ENCODE data around the gene MRPL40. TPM values are rescaled to one million over a fixed set of nuclear protein-coding genes. Genes with fewer than 3 reads are reported as not detected.

The MRPL40 gene
- 10 to 100 TPM in 11 of 12 donors, not detected in 1; 26.6 to 36.4 (median 33.8) TPM for polyA plus RNA-seq (ENCODE audit: insufficient read length in 12 of 12)
- long read RNA-seq, donor 1, transcript MRPL40-201 (4 exons, 1,387 nt) = major isoform, 39 of 120 reads
- long read RNA-seq, donor 1, partial matches to known transcripts = 26 of 120 reads
- long read RNA-seq, donor 1, other reads (novel, unspliced or antisense) = 53 of 120 reads
- long read RNA-seq, donor 2, transcript MRPL40-201 (4 exons, 1,387 nt) = major isoform, 40 of 40 reads
- long read RNA-seq, donor 2, partial matches to known transcripts = 0 of 40 reads
- long read RNA-seq, donor 2, other reads (novel, unspliced or antisense) = 0 of 40 reads
- long read RNA-seq, donor 3, transcript MRPL40-201 (4 exons, 1,387 nt) = major isoform, 25 of 25 reads
- long read RNA-seq, donor 3, partial matches to known transcripts = 0 of 25 reads
- long read RNA-seq, donor 3, other reads (novel, unspliced or antisense) = 0 of 25 reads
- long read RNA-seq, donor 4, transcript MRPL40-201 (4 exons, 1,387 nt) = major isoform, 13 of 13 reads
- long read RNA-seq, donor 4, partial matches to known transcripts = 0 of 13 reads
- long read RNA-seq, donor 4, other reads (novel, unspliced or antisense) = 0 of 13 reads
- long read RNA-seq, donor 5, transcript MRPL40-201 (4 exons, 1,387 nt) = major isoform, 58 of 62 reads
- long read RNA-seq, donor 5, partial matches to known transcripts = 0 of 62 reads
- long read RNA-seq, donor 5, other reads (novel, unspliced or antisense) = 0 of 62 reads
- long read RNA-seq, donor 6, transcript MRPL40-201 (4 exons, 1,387 nt) = major isoform, 26 of 29 reads
- long read RNA-seq, donor 6, partial matches to known transcripts = 0 of 29 reads
- long read RNA-seq, donor 6, other reads (novel, unspliced or antisense) = 0 of 29 reads
- long read RNA-seq, donor 7, transcript MRPL40-201 (4 exons, 1,387 nt) = major isoform, 15 of 15 reads
- long read RNA-seq, donor 7, partial matches to known transcripts = 0 of 15 reads
- long read RNA-seq, donor 7, other reads (novel, unspliced or antisense) = 0 of 15 reads
- long read RNA-seq, donor 8, transcript MRPL40-201 (4 exons, 1,387 nt) = major isoform, 35 of 39 reads
- long read RNA-seq, donor 8, partial matches to known transcripts = 0 of 39 reads
- long read RNA-seq, donor 8, other reads (novel, unspliced or antisense) = 0 of 39 reads
- long read RNA-seq, donor 9, transcript MRPL40-201 (4 exons, 1,387 nt) = major isoform, 22 of 23 reads
- long read RNA-seq, donor 9, partial matches to known transcripts = 0 of 23 reads
- long read RNA-seq, donor 9, other reads (novel, unspliced or antisense) = 0 of 23 reads
- long read RNA-seq, donor 10, transcript MRPL40-201 (4 exons, 1,387 nt) = major isoform, 35 of 35 reads
- long read RNA-seq, donor 10, partial matches to known transcripts = 0 of 35 reads
- long read RNA-seq, donor 10, other reads (novel, unspliced or antisense) = 0 of 35 reads
- long read RNA-seq, donor 11, transcript MRPL40-201 (4 exons, 1,387 nt) = major isoform, 37 of 40 reads
- long read RNA-seq, donor 11, partial matches to known transcripts = 0 of 40 reads
- long read RNA-seq, donor 11, other reads (novel, unspliced or antisense) = 0 of 40 reads

DNA sequence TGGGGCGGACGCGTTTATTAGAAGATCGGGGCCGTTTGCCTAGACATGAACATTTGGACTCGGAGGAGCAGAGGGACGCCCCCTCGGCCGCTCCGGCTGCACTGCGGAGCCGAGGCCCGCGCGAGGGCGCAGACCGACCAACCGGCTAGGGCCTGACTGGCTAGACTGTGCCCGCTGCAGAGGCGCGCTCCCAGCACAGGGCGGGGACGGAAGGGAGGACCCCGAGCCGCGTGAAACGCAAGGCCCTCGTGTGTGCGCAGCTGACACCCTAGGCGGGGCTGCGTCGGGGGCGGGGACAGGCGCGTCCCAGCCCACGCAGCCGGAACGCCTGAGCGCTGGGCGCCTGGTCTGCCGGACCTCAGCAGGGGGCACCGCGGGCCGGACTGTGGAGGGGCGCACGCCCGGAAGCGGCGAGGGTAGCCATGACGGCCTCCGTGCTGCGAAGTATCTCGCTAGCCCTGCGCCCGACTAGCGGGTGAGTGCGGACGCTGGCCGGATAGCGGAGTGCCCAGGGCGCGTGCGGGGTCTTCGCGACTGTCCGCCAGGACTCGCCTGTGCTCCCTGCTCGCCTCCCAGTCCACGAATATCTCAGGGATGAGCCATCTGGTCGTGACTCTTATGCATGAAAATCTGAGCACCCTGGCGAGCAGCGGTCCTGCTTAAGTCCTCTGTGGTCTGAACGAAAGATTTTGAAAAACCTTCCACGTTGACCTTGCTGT is at the start of gene MRPL40:
Gene MRPL40, plus strand, starts transcription at position 413 of the 719 bp plus-strand sequence. Its CDS starts 10 bp downstream, at position 423.
- peak; percentile 95 for DNase-seq

DNA sequence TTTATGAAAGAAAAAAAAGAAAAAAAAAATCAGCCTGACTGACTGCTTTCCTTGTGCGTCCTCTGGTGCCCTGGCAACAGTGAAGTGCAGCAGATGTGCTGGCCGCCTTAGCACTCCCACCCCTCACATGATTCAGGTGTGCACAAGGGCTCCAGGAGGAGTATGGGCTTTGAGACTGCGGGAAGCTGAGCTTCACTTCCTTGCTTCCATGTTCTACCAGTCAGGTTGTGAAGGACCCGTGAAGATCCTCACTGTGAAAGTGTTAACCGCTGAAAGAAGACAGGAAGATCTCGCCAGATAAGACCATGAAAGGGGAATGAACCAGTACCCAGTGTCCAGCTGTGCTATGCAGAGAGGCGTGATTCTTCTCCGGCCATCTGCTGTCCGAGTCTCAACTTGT is 49.1 kb upstream of the MRPL40 start:
- DNase-seq = no peak

DNA sequence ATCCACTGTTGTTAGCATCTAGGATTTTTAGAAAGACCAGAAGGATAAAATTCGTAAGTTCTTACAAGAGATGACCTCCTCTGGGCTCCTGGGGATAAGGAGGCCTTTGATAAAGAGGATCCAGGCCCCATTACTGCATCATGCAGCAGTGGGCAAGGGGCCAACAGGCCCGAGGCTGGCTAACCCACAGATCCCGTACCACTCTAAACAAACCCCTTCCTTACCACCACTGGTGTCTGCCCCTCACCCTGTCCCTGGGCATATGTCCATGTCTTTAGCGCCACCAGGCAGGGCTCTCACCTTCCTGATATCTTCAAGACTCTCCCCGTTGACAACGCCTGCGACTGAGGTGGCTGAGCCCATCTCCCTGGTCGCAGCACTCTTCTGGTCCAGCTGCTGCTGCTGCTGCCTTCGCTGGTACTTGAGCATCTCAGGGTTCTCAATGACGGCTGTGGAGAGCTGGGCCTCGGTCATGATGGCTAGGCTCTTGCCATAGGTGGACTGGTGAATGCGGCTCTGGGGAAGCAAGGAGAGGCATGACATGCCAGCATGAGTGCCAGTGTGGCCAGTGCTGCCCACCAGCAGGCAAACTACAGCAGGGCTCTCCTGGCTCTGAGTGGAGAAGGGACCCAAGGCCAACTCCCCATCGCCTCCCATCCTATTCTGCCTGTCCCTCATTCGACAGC is 47.0 kb upstream of the MRPL40 start:
- no peak for DNase-seq

DNA sequence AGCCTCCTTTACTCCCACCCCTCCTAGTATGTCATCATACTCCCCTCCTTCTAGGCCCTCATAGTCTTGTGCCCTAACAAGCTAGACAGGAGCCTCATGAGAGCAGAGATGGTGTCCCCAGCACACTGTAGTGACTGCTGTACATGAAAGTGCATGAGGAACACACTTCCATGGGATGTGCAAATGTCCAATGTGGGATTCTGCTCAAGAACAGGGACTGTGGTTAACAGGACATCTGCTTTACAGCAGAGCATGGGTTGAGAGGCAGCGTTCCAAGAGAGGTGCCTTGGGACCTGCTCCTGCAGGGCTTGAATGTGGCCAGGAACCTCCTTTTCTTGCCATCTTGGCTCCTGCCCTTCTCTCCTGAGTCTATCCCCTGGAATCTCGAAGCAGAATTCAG is 46.1 kb upstream of the MRPL40 start:
- no peak for DNase-seq

DNA sequence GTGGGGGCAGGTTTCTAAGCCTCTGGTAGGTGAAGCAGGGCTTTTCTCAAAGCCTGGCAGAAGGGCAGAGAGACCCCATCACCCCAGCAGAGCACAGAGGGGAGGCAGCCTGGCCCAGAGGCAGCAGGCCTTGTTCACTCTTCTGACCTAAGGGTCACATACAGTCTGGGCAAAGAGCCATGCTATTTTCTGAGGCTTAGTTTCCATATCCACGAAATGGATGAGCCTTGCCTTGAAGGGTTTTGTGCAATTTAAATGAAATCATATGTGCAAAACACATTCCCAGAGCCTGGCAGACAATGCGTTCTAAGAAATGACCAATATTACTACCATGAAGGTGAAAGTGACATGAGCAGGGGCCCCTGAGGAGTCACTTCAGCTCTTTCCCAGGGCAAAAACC is 45.3 kb upstream of the MRPL40 start:
- no peak for DNase-seq

DNA sequence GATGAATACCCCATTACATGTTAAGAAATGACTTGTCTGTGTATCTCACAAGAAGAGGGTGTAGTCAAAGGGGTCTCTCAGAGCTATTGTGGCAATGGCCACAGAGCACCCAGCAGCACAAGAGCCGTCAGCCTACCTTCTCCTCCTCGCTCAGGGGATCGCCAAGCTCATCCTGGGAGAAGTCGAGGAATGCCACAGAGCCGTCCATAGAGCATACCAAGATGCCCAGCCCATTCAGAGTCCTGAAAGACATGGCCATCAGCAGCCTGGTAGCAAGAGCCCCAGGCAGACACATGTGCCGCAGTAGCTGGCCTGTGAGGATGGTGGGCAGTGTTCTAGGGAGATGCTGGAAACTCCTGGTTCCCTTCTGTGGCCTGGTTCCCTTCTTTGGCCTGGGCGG is 44.8 kb upstream of the MRPL40 start:
- no peak for DNase-seq

DNA sequence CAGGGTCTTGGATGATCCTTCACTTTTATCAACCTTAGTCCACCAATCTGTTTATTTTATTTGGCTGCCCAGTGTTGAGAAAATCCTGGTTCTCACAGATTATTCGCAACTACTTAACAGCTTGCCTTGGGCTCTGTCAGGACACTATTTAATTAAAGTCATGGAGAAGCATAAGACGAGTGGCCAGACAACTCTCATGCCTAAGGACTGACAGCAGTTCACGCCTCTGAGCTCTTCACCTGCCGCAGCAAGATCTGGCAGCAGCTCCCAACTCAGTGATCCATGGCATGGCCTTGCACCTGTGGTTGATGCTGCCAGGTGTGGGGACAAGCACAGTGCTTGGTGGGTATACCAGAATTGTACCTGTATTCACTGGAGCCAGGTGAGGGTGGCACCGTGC is 38.6 kb upstream of the MRPL40 start:
- DNase-seq = no peak

DNA sequence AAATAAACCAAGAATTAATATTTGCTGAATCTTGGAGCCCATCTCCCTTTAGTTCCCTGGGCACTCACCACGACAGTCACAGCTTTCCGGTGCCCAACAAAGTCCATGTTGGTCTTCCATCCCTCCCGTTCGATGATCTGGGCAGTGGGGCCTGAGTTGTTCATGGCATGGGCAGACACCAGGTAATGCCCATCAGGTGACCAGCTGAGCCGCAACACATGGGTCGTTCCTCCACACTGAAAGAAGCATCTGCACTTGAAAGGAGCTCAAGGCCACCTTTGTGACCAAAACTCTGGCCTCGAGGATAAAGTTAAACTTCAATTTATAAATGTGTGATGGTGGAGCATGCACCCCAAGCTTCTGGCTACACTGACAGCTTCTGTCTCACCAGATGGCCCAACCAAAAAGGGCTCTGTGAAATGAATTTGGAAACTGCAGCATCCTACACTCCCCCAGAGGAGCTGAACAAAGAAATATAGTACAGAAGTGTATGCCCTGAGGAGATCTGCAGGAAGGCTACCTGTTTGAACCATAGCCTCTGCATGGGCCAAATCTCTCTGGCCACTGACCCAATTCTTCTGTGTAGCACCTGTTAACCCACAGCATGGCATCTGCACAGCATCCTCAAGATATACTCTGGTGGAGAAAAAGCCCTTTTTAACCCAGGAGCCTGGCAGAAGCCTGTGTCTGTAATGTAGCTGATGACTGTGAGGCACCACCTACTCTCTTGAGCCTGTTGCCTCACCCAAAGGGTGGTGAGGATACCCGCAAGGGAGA is 37.9 kb upstream of the MRPL40 start:
- no peak for DNase-seq

DNA sequence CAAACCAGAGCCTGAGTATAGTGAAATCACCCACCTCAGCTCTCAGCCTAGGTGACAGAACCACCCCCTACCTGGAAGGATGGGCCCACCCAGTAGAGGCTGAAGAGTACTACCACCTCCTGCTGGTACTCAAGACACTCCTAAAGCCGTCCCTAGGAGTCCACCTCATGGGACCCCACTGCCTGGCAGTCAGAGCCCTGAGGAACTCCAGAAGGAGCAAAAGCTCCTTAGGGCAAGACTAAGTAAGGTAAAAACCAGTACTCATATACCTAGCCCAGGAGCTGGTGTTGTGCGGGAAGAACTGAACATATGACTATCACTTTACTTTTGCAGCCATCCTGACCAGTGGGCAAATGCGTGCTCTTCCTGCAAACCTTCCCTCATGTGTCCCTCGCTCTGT is 37.1 kb upstream of the MRPL40 start:
- DNase-seq = no peak

DNA sequence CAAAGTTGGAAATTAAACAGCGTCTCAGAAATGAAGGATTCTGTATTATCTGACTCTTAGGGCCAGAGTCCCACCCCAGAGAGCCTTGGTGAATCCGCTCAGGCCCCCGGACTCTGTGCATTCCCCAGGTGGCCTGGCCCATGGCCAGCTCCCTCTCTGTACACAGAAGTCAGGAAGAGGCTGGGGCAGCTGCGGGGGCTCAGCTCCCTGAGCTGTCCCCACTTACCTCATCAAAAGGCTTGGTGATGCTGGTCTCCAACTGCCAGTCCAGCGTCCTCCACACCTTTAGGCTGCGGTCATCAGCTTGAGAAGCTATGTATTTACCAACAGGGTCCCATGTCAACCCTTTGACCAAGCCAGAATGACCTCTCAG is 35.8 kb upstream of the MRPL40 start:
- DNase-seq = no peak

DNA sequence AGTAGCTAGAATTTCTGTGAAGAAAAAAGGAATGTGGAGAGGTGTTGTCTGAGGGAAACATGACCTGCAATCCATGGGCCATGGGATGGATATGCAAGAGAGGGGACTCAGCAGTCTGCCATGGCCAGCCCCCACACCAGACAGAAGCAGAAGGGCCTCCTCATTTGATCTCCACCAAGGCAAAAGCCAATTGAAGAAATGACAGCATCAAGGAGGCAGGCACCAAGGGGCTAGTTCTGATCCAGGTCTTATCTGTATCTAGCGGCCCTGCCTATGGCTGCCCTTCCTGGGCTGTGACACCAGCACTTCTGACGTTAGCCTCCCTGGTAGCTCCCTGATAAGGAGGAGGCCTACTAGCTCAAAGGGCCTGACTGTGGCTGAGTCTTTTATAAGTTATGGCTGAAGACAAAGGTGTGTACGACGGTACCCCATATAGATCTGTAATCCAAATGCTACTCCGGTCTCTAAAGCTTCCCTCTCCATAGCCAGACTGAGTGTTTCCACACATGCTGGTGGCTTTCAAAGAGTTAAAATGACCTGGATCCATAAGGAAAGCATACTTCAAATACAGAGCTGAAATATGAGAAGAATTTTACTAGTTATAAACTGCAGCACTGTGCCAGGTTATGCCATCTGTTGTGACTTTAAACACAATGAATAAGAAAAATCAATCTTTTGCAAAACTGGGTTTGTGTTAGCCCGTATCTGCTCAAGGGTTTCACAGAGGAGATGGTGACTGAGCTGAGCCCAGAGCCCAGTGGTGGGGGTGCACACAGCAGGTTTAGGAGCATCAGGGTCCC is 35.2 kb upstream of the MRPL40 start:
- DNase-seq = no peak

DNA sequence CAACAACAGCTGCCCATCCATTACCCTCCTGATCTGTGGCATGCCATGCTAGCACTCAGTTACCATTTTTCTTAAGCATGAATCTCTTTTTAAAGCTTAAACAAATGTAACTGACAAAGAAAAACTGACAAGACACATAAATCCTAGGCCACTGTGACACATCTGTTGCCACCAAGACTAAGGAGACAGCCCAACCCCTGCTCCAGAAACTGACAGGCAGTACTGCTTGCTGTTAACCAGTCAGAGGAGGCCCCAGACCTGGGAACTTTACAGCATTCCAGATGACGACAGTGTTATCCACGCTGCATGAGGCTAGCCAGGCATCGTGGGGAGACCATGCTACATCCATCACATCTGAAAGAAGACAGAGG is 34.6 kb upstream of the MRPL40 start:
- no peak for DNase-seq

DNA sequence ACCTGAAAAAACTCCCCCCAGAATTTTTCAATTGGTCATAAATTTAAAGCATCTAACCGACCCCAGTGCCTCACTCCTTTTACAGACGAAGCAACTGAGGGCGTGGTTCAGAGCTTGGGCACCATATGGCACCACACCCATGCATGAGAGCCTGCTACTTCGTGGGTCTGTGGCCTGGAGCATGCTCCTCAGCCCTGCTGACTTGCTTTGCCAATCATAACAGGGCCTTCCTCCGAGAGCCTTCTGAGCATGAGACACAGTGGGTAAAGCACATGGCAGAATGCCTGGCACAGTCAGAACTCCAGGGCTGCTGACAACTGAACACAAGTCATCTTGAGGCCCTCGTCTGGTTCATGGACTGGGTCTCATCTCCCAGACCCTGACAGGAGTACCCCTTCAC is 34.1 kb upstream of the MRPL40 start:
- DNase-seq = no peak

DNA sequence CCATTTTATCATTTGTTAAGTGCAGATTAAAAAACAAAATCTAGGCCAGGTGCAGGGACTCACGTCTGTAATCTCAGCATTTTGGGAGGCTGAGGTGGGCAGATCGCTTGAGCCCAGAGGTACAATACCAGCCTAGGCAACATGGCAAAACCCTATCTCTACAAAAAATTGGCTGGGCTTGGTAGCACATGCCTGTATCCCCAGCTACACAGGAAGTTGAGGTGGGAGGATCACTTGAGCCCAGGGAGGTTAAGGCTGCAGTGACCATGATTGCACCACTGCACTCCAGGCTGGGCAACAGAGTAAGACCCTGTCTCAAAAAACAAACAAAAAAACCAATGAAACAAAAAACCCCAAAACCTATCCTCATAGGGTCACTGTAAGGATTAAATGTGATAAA is 33.7 kb upstream of the MRPL40 start:
- DNase-seq = no peak

DNA sequence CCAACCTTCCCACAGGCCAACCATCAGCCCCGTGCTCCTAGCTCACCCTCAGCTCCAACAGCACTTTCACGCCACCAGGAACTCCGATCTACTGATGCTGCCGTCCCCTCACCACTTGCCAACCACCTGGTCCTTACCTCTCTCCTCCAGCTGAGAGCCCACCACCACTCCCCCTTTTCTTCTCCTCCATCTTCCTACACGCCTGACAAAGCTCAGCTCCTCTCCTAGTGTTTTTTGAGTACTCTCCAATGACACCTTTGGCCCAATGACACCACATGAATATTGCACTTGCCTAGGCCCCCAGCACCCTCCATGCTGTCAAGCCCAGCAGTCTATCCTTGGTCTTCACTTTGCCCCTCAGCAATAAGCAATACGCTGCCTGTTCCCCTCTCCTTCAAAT is 31.5 kb upstream of the MRPL40 start:
- DNase-seq = no peak

DNA sequence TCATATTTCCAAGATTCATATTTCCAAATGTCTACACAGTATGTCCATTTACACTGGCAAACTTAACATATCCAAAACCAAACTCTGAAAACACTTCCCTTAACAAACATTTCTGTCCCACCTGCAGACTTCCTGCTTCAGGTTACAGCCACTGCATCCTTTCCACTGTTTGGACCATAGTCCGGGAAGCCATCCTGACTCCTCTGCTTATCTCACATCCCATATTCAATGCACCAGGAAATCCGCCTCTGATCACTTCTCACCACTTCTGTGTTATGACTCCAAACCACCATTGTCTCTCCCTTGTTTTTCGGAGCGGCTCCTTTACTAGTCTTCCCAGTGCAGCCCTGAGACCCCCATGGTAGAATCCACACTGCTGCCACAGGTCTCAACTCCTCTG is 30.9 kb upstream of the MRPL40 start:
- no peak for DNase-seq

DNA sequence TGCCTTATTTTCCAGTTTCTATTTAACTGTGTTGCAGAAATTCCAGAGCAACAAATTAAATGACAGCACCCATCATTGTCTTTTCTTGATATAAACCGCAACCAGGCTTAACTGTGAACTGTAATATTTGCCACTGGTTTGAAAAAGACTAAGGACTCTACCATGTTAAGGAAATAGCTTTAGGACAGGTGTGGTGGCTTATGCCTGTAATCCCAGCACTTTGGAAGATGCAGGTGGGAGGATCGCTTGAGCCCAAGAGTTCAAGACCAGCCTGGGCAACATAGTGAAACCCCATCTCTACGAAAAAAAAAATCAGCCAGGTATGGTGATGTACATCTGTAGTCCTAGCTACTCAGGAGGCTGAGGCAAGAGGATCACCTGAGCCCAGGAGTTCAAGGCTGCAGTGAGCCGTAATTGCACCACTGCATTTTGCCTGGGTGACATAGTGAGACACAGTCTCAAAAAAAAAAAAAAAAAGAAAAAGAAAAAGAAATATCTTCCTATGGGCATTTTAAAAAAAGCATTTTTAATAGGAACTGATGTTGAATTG is 29.6 kb upstream of the MRPL40 start:
- no peak for DNase-seq

DNA sequence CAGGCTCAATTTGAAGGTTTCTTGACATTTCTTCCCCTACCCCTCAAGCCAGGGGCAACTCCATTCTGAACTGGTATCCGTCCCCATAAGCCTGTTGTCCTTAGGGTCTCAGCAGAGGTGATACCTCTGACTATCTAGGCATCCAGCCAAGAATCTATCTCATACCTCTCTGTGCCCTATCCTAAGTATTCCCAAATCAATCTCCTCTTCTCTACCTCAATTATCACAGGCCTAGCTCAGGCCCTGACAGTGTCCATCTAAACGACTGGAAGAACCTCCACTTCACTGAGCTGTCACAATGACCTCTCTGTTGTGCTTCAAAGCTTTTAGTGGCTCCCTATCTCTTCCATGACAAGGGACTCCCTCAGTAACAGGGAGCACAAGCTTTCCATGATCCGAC is 27.7 kb upstream of the MRPL40 start:
- DNase-seq = no peak
